ENCODE results near the gene CALM1.

The CALM1 gene

GRCh38 chr14:90397425-90398314 lies 841 bp downstream of the CALM1 start:
- DNase-seq (ENCODE audit: extremely low read depth, insufficient read length): peak; percentile 79
- Histone ChIP-seq H3K4me3 (replicated peaks; ENCODE audit: low read depth, low read length) (peak overlapping the region; percentile 89), H3K36me3 (ENCODE audit: control insufficient read depth, insufficient read depth, low read length) (peaks cover 12% of the 10 kb centered on the region), H3K27me3 (replicated peaks; ENCODE audit: control insufficient read depth, insufficient read depth, low read length) (no peaks in the 10 kb centered on the region)
- TF ChIP-seq CTCF (IDR thresholded peaks at IDR 0.05; ENCODE audit: insufficient read depth, low read length, poor library complexity, severe bottlenecking): no peak

- Histone ChIP-seq H3K36me3 (ENCODE audit: control insufficient read depth, insufficient read depth, low read length) (peaks cover 16% of the 10 kb centered on the region), H3K4me3 (replicated peaks; ENCODE audit: low read depth, low read length) (peak overlapping the region; percentile 89), H3K27me3 (replicated peaks; ENCODE audit: control insufficient read depth, insufficient read depth, low read length) (no peaks in the 10 kb centered on the region)
- peak; percentile 68 for DNase-seq (ENCODE audit: extremely low read depth, insufficient read length)
- no peak for TF ChIP-seq CTCF (IDR thresholded peaks at IDR 0.05; ENCODE audit: insufficient read depth, low read length, poor library complexity, severe bottlenecking)
Observed at GRCh38 chr14:90398315-90398839, 1.5 kb downstream of the CALM1 start.

- H3K36me3 ChIP-seq (ENCODE audit: control insufficient read depth, insufficient read depth, low read length): peaks cover 17% of the 10 kb centered on the region
- TF ChIP-seq CTCF (IDR thresholded peaks at IDR 0.05; ENCODE audit: insufficient read depth, low read length, poor library complexity, severe bottlenecking): no peak
- no peaks in the 10 kb centered on the region for H3K27me3 ChIP-seq (replicated peaks; ENCODE audit: control insufficient read depth, insufficient read depth, low read length)
- H3K4me3 ChIP-seq (replicated peaks; ENCODE audit: low read depth, low read length): peak overlapping the region; percentile 89
- no peak for DNase-seq (ENCODE audit: extremely low read depth, insufficient read length)
Observed at GRCh38 chr14:90398841-90399540, 2.2 kb downstream of the CALM1 start.

- Histone ChIP-seq H3K27me3 (replicated peaks; ENCODE audit: control insufficient read depth, insufficient read depth, low read length) (no peaks in the 10 kb centered on the region), H3K4me3 (replicated peaks; ENCODE audit: low read depth, low read length) (peak overlapping the region; percentile 89; the same call in 1 of the 2 replicates), H3K36me3 (ENCODE audit: control insufficient read depth, insufficient read depth, low read length) (peaks cover 20% of the 10 kb centered on the region)
- peak; percentile 100 for TF ChIP-seq CTCF (IDR thresholded peaks at IDR 0.05; ENCODE audit: insufficient read depth, low read length, poor library complexity, severe bottlenecking)
- peak; percentile 59 for DNase-seq (ENCODE audit: extremely low read depth, insufficient read length)
Observed at GRCh38 chr14:90399541-90400444, 3.0 kb downstream of the CALM1 start.

- H3K36me3 ChIP-seq (ENCODE audit: control insufficient read depth, insufficient read depth, low read length): peaks cover 22% of the 10 kb centered on the region
- no peaks in the 10 kb centered on the region for H3K27me3 ChIP-seq (replicated peaks; ENCODE audit: control insufficient read depth, insufficient read depth, low read length)
- no peak for TF ChIP-seq CTCF (IDR thresholded peaks at IDR 0.05; ENCODE audit: insufficient read depth, low read length, poor library complexity, severe bottlenecking)
- DNase-seq (ENCODE audit: extremely low read depth, insufficient read length): no peak
- H3K4me3 ChIP-seq (replicated peaks; ENCODE audit: low read depth, low read length): no peak overlapping the region
Observed at GRCh38 chr14:90400904-90401561, 4.2 kb downstream of the CALM1 start.

All from GM06990 (cell line).